Measurements from ENCODE around the gene ICA1. TPM values are rescaled to one million over a fixed set of nuclear protein-coding genes. Genes with fewer than 3 reads are reported as not detected.

ICA1 gene
- total and polyA plus RNA-seq, 12 donors, result 29.5 to 92.1 (median 56.8) TPM

GRCh38 chr7:8228766-8229674, 32.9 kb downstream of the ICA1 start:
- intact Hi-C loops (cut with DNase I), result no loop called here
- no peak overlapping the region for H3K27ac ChIP-seq
- ATAC-seq, result no peak
- H3K36me3 ChIP-seq, result peaks cover 0 to 61% (median 2%) of the 10 kb centered on the region in 9 donors
- no peak overlapping the region for H3K4me3 ChIP-seq
- TF ChIP-seq CTCF (IDR thresholded peaks at IDR 0.05), result no peak
- H3K9me3 ChIP-seq, result no peaks in the 10 kb centered on the region
- no peak for DNase-seq
- H3K27me3 ChIP-seq, result peaks cover 0 to 6% (median 0%) of the 10 kb centered on the region in 7 donors
- H3K4me1 ChIP-seq, result peaks cover 0 to 37% (median 7%) of the 10 kb centered on the region in 9 donors
- WGBS, 2 donors, result 91 to 94% methylated on average over 6 of the region's 6 CpGs

- H3K27ac ChIP-seq, result no peak overlapping the region
- TF ChIP-seq CTCF (IDR thresholded peaks at IDR 0.05), result no peak
- no peak for ATAC-seq
- intact Hi-C loops (cut with DNase I), result no loop called here
- peaks cover 0 to 32% (median 7%) of the 10 kb centered on the region in 9 donors for H3K4me1 ChIP-seq
- no peak overlapping the region for H3K4me3 ChIP-seq
- no peaks in the 10 kb centered on the region for H3K9me3 ChIP-seq
- DNase-seq, result no peak
- peaks cover 0 to 6% (median 0%) of the 10 kb centered on the region in 7 donors for H3K27me3 ChIP-seq
- peaks cover 0 to 61% (median 6%) of the 10 kb centered on the region in 9 donors for H3K36me3 ChIP-seq
These were observed 33.9 kb downstream of the ICA1 start for GRCh38 chr7:8228068-8228467.

- intact Hi-C loops (cut with DNase I), result no loop called here
- 94 to 97% methylated on average over 3 of the region's 3 CpGs for WGBS, 2 donors
These were observed 34.7 kb downstream of the ICA1 start for GRCh38 chr7:8227261-8227660.

GRCh38 chr7:8226501-8226900, 35.5 kb downstream of the ICA1 start:
- ATAC-seq (peak in 7 of 8 donors; percentile 38 to 92 (median 81)), DNase-seq (no peak)
- peak overlapping the region in 4 of 10 donors; percentile 8 to 49 (median 44) for H3K27ac ChIP-seq
- peaks cover 0 to 6% (median 0%) of the 10 kb centered on the region in 7 donors for H3K27me3 ChIP-seq
- H3K36me3 ChIP-seq, result peaks cover 0 to 56% (median 6%) of the 10 kb centered on the region in 9 donors
- H3K9me3 ChIP-seq, result no peaks in the 10 kb centered on the region
- H3K4me3 ChIP-seq, result no peak overlapping the region
- TF ChIP-seq CTCF (IDR thresholded peaks at IDR 0.05), result no peak
- 39 to 48% methylated on average over 2 of the region's 2 CpGs for WGBS, 2 donors
- peaks cover 0 to 19% (median 6%) of the 10 kb centered on the region in 9 donors for H3K4me1 ChIP-seq
- intact Hi-C loops (cut with DNase I), result no loop called here

More at GRCh38 chr7:8227261-8227660, 34.7 kb downstream of the ICA1 start:
- H3K9me3 ChIP-seq, result no peaks in the 10 kb centered on the region
- TF ChIP-seq CTCF (IDR thresholded peaks at IDR 0.05), result no peak
- H3K4me1 ChIP-seq, result peaks cover 0 to 26% (median 7%) of the 10 kb centered on the region in 9 donors
- H3K27me3 ChIP-seq, result peaks cover 0 to 6% (median 0%) of the 10 kb centered on the region in 7 donors
- H3K36me3 ChIP-seq, result peaks cover 0 to 64% (median 6%) of the 10 kb centered on the region in 9 donors
- DNase-seq (no peak), ATAC-seq (no peak)
- peak overlapping the region in 4 of 10 donors; percentile 8 to 49 (median 44) for H3K27ac ChIP-seq
- H3K4me3 ChIP-seq, result no peak overlapping the region

Measured in heart right ventricle (tissue), 16 donors.